DMS153 treated with DMSO at 0.1 percent for 48 hours (cell line): ENCODE measurements around the gene GARNL3.

Experiments used
- DNase-seq: peaks from one replicate; lab custom pipeline; 2025; ENCODE audit not compliant: unreplicated experiment; lab: John Stamatoyannopoulos, UW

GARNL3 gene

DNA sequence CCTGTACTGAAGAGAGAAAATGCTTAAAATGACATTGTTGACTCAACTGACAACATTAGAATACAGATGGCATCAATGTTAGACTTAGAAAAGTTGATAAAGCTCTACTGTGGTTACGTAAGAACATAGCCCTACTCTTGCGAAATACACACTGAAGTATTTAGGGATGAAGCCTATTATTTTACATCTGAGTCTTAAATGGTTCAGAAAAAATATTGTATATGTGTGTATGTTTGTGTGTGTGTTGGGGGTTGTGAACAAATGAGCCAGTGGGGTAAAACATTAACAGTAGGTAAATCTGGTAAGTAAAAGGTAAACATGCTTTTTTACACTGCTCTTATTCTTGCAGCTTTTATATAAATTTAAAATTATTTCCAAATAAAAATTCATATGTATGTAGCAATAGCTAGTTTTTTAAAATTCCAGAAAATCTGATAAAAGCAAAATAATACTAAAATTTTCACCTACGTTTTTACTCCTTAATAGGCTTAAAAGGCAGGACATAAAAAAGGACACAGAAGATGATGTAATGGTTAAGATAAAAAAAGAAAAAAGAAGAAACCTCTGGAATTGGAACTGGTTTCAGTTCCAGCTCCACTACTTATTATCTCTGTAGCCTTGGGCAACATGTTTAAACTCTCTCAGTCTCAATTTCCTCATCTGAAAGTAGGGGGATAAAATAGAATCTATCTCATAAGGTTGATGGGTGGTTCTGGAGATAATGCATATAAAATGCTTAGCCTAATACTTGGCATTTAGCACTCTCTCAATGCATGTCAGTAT lies 44.3 kb downstream of the GARNL3 start:
- DNase-seq: no peak

DNA sequence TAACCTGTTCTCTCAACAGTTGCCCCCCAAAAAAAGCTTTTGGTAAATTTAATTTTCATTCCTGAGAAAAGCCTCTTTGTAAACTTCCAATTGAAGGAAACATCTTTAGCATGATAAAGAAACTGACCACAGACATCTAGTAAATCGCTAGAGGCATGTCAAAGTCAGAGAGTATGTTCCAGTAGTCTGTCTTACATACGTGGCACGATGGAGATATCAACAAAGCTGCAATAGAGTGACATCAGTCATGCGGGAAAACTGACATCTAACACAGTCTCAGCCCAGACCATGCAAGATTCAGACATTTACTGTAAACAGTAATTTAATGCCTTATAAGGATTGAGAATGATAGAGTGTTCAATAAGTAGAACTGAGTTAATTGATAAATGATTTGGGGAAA lies 45.1 kb downstream of the GARNL3 start:
- no peak for DNase-seq

DNA sequence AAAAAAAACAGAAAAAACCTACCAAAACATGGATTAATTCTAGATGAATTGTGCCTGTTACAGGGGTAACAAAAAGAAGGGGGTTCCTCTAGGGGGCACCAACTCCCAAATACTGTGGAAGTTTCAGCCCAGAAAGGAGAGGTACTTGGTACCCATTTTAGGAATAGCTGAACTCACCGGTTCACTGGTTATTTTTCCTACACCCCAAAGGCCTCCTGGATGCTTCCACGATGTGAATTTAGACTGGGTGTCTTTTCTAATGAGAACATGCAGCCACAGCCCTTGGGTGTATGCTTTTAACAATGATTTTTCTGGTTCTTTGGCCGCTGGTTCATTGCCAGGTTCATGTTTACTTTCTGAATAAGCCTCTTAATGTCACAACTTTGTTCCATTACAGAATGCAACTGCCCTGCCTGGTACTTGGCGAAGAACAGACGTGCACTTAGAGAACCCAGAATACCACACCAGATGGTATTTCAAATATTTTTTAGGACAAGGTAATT lies 46.7 kb downstream of the GARNL3 start:
- peak; percentile 64 for DNase-seq

DNA sequence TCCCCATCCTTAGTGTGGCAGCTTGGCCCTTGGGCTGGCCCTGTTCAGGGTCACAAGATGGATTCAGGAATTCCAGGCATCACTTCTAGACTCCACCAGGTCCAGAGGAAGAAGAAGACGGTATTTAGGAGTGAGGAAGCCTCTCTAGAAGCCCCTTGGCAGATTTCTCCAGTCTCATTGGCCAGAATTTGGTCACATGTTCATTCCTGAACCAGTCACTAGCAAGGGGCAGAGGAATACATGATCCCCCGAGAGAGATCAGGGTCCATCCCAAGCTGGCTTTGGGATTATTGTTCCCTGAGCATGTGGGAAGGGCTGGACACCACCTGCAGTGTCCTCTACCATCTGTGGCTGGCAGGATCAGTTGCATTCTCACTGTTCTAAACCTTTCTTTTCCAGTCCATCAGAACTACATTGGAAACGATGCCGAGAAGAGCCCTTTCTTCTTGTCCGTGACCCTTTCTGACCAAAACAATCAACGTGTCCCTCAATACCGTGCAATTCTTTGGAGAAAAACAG lies 48.5 kb downstream of the GARNL3 start:
- no peak for DNase-seq

DNA sequence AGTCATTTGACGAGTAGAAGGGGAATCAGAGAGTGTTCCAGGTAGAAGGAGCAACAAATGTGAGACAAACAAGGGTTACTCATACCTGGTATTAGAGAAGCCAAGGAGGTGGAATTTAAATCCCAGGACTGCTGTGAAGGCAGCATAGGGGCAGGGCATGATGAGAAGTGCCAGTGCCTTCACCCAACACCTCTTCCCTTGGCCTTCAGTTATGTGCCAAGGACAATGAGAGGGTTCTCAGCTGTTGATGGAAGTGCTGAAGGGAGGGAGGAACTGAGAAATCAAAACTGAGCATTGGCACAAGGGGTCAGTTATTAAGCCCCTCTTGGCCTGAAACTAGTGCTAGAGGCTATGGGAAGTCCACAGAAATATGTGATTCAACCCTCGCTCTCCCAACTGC lies 50.3 kb downstream of the GARNL3 start:
- DNase-seq: no peak

DNA sequence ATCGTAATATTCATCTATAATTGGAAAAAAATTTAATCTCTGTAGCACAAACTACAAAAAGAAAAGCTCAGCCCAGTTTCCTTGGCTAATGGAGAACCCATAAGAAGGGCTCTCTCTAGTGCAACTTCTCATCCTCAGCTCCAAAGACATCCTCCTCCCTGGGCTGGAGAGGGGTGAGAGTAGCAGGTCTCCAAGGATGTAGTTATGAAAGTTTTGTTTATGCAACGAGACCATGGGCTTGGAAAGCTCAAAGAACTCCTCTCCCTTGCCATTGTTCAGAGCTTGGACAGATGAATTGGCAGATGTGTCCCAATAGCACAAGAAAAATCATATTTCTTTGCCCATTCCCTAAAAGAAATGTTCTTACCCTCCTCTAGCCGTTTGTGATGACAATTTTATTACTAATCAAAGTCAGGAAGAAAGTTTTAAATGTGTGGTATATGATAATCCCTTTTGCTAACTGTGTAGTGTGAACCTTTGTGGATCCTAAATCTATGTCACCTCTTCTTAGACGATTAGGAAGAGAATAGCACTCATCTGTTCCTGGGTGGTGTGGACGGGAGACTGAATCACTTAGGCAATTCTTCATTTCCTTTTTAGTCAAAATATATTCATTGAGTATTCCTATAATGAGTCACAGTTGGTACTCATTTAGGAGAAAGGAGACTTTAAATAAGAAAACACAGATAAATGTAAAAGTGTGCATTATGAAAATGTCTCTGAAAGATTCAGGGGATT lies 52.2 kb downstream of the GARNL3 start:
- DNase-seq: no peak

DNA sequence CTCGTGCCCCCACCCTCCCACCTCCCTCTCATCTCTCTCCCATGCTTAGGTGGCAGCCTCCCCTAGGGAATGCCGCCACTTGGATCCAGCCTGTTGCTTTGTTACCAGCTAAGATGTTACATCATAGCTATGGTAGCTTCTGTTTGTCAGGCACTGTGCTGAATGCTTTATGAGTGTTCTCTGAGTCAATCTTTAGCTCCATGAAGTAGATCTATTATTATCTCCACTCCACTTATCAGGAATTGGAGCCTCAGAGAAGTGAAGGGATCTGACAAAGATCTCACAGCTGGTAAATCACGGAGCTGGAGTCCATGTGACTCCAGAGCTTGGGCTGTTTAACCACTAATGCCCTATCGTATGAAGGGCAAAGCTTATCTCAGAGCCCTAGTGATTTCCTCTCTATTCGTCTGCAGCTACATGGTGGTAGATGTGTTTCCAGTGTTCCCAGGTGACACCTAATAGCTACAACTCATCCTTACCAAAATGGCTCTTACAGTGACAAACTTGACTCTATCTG lies 54.1 kb downstream of the GARNL3 start:
- DNase-seq: no peak

DNA sequence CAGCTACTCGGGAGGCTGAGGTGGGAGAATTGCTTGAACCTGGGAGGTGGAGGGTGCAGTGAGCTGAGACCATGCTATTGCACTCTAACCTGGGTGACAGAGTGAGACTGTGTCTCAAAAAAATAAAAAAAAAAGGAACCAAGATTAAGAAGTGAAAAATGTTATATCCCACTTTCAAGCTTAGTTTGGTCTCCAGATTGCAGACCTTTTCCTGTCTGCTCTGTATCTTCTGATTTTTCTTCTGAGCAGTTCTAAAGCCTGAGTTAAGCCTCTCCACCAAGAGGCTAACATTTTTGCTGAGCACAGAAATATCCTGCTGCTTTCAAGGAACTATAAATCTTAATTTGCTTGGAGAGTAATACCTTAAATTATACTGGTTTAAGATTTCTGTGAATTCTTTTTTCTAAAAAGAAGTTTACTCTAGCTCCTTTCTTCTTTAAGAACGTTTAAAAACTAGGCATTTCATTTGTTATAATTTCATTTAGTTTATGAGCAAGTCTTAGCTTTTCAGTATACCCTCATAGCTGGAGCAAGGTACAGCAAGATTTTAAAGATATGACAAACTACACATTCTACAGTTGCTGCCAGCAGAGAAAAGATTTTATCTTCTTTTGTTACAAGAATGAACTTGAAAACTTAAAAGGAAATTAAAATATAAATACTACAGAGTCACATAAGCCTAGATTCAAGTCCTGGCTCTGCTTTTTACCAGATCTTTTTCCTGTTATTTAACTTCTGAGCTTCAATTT lies 55.0 kb downstream of the GARNL3 start:
- no peak for DNase-seq

DNA sequence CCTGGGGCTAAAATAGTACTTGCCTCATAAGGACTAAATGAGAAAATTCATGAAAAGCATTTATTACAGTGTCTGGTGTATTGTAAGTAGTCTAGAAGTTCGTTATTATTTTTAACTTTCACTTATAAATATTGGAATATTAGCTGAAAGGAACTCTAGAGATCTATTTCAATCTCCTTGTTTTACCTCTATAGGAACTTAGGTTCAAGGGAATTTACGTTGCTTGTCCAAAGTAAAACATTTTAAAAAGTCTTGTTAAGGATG lies 55.5 kb downstream of the GARNL3 start:
- DNase-seq: no peak

DNA sequence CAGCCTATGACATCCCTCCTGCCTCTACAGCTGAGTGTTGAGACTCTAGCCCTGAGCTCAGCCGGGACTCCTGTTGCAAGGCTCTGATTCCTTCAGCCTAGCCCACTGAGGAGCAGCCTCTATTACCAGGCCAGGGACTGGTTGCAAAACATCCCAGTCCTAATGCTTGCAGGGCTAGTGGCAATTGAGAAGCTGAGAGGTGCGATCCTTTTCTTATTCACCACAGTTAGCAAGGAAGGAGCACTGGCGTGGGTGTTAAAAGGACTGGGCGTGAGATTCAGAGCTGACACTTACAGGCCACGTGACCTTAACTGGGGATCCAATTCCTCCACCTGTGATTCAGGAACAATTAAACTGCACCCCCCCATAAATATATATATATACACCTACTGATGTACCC lies 58.8 kb downstream of the GARNL3 start:
- no peak for DNase-seq

DNA sequence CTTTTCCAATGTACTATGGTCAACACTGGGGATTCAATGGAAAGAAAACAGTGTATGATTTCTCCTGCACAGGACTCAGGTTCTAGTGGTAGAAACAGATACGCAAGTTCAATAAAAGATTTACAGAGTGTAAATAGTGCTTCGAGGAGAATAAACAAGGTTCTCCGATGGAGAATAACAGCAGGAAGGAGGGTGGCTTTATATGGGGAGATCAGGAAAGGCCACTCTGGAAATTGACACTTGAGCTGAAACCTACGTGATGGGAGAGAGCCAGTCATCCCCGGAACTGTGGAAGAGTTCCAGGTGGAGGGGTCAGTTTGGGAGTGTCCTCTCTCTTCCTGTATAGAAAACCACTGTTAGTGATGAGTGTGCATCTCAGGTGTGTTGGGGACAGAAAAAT lies 65.9 kb downstream of the GARNL3 start:
- DNase-seq: no peak

DNA sequence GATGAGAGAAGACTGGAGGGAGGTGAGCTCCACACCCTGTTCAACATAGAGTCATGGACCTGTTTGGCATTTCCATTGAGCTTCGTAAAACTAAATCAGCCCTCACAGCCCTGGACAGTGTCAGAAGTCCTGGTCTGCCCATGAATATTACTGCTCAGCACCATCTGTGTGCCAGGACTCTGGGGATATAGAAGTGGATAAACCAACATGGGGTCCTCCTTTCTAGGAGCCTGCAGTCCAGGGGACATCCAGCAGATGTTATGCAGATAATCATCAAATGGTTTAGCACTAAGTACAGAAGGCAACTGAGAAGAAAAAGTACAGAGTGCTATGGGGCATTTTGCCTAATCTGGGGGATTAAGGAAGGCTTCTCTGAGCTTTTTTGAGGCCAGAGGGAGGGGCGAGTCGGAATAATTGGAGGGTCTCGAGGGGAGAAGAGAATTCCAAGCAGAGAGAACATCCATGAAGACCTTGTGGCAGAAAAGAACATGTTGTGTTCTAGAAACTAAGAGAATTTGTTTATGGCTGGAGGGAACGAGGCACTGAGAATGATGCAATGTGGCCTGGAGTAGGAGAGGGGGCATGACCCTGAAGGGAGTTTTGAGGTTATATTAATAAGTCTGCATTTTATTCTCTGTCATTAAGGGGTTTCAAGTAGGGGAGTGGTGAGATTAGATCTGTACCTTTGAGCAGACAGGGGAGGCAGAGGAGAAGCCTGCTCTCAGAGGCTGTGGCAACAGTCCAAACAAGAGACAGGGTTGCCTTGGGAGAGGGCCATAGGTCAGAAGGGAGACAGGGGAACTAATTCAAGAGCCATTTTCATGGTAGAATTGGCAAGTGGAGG lies 68.9 kb downstream of the GARNL3 start:
- no peak for DNase-seq

DNA sequence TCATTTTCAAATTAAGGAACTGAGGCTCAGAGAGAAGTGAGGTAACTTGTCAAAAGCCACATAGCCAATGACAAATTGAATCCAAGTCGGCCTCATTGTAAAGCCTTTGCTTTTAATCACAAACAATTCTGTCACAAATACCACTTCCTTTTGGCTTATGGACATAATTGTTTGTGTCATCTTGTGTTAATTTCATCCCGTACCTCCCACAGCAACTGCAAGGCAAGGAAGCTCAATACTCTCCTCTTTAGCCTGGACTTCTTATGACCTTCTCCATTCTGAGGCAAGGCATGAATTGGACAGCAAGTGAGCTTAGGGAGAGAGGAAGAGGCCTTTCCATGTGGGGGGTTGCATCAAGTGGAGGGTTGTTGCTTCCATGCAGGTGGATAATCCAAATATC lies 70.2 kb downstream of the GARNL3 start:
- DNase-seq: no peak

DNA sequence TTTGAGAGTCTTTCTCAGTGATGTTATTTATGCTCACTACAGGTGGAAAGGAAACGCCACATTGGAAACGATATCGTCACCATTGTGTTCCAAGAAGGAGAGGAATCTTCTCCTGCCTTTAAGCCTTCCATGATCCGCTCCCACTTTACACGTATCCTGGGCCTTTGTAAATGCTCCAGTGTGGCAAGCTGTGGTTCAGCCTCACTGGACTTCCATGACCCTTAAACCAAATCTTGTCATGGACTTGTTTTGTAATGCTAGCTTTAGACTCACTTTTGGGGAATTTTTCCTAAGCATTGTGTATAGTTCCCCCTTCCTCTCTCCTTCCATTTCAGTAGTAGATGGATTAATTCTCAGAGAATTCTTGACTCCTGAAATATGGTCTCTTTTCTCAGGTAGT lies 71.5 kb downstream of the GARNL3 start:
- no peak for DNase-seq

DNA sequence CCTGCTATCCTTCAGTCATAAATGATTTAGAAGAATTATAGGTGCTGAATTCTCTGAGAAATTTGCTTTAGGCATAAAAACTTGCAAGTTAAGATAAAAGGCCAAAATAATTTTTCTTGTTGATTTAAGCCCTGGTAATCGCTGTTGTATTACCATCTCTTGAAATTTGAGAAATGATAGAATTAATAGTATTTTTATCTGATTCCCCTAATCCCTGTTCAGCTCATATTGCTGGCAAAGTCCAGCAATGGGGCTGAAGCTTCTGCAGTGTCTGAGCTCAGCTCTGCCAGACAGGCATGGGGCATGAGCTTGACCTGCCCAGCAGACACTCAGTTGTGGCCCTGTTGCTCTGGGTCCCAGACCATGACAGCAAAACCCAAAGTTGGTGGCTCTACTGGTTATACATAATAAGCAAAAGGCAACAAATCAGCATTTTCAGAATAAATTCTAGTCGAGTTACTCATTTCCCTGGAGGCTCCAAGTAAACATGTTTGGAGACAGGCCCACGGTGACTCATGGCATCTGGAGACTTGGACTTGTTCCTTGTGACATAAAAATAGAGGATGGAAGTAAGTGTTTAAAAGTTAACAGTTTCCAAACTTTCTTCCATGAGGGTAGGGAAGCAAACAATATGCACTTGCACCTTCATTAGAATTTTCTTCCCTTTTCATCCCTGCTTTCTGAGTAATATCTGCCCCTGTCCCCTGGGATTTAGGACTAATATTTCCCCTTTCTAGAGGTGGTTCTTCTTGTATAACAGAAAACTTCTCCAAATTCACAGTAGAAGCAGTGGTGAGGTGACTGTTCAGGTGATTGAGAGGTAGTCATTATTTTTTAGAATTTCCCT lies 72.2 kb downstream of the GARNL3 start:
- no peak for DNase-seq

DNA sequence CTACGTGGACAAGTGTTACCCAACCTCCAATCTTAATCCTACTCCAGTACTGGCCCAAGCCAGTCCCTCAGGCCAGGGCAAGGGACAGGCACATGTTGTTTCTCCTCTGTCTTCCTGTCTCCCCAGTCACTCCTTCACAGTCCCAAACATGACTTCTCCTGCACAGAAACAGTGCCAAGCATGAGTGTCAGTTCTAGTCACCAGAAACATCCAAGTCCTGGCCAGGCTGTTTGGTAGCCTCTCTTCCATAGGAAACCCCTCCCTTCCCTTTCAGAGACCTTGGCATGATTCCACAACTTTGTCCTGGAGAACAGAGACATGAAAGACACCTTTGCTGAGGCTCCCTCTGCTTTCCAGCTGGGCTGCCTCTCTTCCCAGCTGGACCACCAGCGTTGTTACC lies 76.1 kb downstream of the GARNL3 start:
- DNase-seq: no peak

DNA sequence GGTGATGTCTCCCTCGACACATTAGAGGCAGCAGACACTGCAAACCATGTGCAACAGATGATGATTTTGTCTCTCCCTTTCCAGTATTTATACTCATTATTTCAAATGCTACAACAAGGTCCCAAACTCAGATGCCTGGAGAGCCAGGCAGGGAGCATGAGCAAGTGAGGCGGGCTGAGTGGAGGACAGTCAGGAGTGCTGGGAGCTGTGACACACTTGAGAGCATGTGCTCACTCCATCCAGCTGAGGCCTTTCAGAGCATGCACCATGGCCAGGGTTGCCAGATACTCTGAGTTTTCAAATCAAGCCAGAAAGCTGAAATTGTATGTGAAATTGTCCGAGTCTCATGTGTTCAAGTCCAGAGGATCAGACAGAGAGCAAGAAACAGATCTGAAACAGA lies 76.6 kb downstream of the GARNL3 start:
- DNase-seq: no peak

DNA sequence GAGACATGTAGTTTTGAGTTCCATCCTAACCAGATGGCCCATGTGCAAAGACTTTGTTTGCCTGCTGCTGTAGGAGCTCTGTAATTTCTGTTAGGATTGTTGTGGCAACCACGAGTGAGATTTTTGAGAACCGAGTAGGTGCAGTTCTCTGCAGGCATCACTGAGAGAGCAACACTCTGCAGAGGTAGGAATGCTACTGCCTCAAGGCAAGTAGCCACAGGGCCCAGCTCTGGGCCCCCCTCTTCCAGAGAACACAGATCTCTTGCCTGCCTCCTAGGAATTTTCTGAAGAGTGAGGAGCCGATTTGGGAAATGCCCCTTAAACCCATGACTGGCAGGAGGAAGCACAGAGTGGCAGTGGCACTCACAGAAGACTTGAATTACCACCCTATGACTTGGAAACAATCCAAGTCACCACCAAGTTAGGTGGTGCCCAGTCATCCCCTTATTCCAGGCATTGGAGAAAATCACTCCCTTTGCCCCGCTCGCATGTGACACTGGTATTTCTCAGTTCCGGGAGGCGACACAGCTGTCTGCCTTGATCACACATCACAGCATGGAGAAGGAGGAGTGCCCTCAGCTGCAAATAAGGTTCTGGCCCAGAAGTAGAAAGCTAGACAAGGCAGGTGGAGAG lies 79.9 kb downstream of the GARNL3 start:
- no peak for DNase-seq

DNA sequence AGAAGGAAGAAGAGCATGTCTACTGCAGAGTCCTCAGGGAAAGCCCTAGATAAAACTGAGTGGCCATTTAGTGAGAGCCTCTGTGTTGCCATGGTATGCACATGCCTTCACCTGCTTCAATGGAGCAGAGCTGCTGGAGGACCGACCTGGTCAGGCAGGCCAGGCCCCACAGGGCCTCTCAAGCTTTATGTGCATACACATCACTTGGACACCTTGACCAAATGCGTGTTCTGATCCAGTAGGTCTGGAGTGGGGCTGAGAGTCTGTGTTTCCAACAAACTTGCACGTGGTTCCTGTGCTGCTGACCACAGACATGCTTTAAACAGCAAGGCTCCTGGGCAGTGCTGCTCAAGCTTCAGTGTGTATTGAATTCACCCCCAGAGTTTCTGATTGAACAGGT lies 81.0 kb downstream of the GARNL3 start:
- DNase-seq: no peak
